HG03565 (cell line): ENCODE data around the gene NUP160.
A peak's percentile ranks its signal among the peaks of the same experiment; 100 is the strongest.
"Not testable (repeated sequence)": the region's sequence is repeated elsewhere in the genome, so short reads cannot be mapped to it uniquely, and the experiment has no call there.

Experiments
- ATAC-seq: cut with Tn5 transposase; IDR thresholded peaks from one replicate; pipeline ENCODE4 v1.9.1; 2021; ENCODE audit warnings: mild to moderate bottlenecking, moderate library complexity; ENCODE audit not compliant: unreplicated experiment

NUP160 gene

GRCh38 chr11:47863189-47863897 is 15.2 kb upstream of the NUP160 start:
- ATAC-seq = peak; percentile 49

- no peak for ATAC-seq
Measured at GRCh38 chr11:47861728-47862127, 13.6 kb upstream of the NUP160 start.

- no peak for ATAC-seq
Measured at GRCh38 chr11:47860536-47860935, 12.4 kb upstream of the NUP160 start.

GRCh38 chr11:47857892-47858543 is 9.9 kb upstream of the NUP160 start:
- ATAC-seq = no peak

- ATAC-seq = no peak
Measured at GRCh38 chr11:47857485-47857884, 9.3 kb upstream of the NUP160 start.

- ATAC-seq = no peak
Measured at GRCh38 chr11:47856186-47856585, 8.0 kb upstream of the NUP160 start.

- ATAC-seq = peak; percentile 48
Measured at GRCh38 chr11:47854667-47855066, 6.5 kb upstream of the NUP160 start.

- ATAC-seq = no peak
Measured at GRCh38 chr11:47852053-47852452, 3.9 kb upstream of the NUP160 start.

- peak; percentile 35 for ATAC-seq
Measured at GRCh38 chr11:47850337-47850736, 2.2 kb upstream of the NUP160 start.

GRCh38 chr11:47848700-47849155 is 578 bp upstream of the NUP160 start:
- no peak for ATAC-seq

GRCh38 chr11:47847537-47847891 is 636 bp downstream of the NUP160 start:
- ATAC-seq = no peak

GRCh38 chr11:47846998-47847397 is 1.2 kb downstream of the NUP160 start:
- no peak for ATAC-seq

- ATAC-seq = no peak
Measured at GRCh38 chr11:47843361-47844055, 4.6 kb downstream of the NUP160 start.

GRCh38 chr11:47842749-47843148 is 5.4 kb downstream of the NUP160 start:
- no peak for ATAC-seq

- ATAC-seq = no peak
Measured at GRCh38 chr11:47837929-47838328, 10.2 kb downstream of the NUP160 start.

- no peak for ATAC-seq
Measured at GRCh38 chr11:47837292-47837691, 10.9 kb downstream of the NUP160 start.

GRCh38 chr11:47830013-47830412 is 18.1 kb downstream of the NUP160 start:
- ATAC-seq = not testable (repeated sequence)

- no peak for ATAC-seq
Measured at GRCh38 chr11:47828284-47828683, 19.9 kb downstream of the NUP160 start.

- ATAC-seq = not testable (repeated sequence)
Measured at GRCh38 chr11:47822664-47823063, 25.5 kb downstream of the NUP160 start.

GRCh38 chr11:47819743-47820142 is 28.4 kb downstream of the NUP160 start:
- ATAC-seq = no peak

GRCh38 chr11:47800759-47801158 is 47.4 kb downstream of the NUP160 start:
- no peak for ATAC-seq

GRCh38 chr11:47797633-47798032 is 50.5 kb downstream of the NUP160 start:
- ATAC-seq = no peak
